GM12878 (cell line): Measurements from ENCODE around the gene DHX57.

Experiments used
- ATF7 ChIP-seq: fragments of 450-650 bp; IDR thresholded peaks from 2 replicates; pipeline ENCODE4 v1.6.1; 2016; ENCODE audit warnings: low read depth, mild to moderate bottlenecking
- CTCF ChIP-seq, 3 experiments: IDR thresholded peaks in 2 of 3; conservative IDR thresholded peaks in 1 of 3; 2 replicates each; pipeline ENCODE4 v1.5.1; 2011; ENCODE audit warnings: low read depth in 3 of 3, low read length in 3 of 3, mild to moderate bottlenecking in 3 of 3, control low read depth in 2 of 3, moderate library complexity in 2 of 3, inconsistent platforms in 1 of 3, mixed read lengths in 1 of 3; ENCODE audit not compliant: control insufficient read depth in 2 of 3, insufficient read depth in 1 of 3; ENCODE audit errors: extremely low read depth in 1 of 3
- ETV6 ChIP-seq, 2 experiments: fragments of 450-650 bp in 1 of 2; IDR thresholded peaks in 1 of 2; conservative IDR thresholded peaks in 1 of 2; 2 replicates each; pipeline ENCODE4 v1.6.1; 2014; ENCODE audit warnings: antibody characterized with exemption in 1 of 2, borderline replicate concordance in 1 of 2, low read depth in 1 of 2, mild to moderate bottlenecking in 1 of 2, moderate library complexity in 1 of 2
- FOXM1 ChIP-seq: IDR thresholded peaks from 2 replicates; pipeline ENCODE4 v1.6.1; 2012; ENCODE audit warnings: low read depth, mild to moderate bottlenecking, inconsistent platforms, low read length, moderate library complexity
- MYC ChIP-seq: IDR thresholded peaks from 2 replicates; pipeline ENCODE4 v1.6.1; 2011; ENCODE audit warnings: mild to moderate bottlenecking, low read length, moderate library complexity, inconsistent platforms; ENCODE audit not compliant: insufficient read depth, insufficient replicate concordance, insufficient read length, severe bottlenecking
- POLR2A ChIP-seq: IDR thresholded peaks from 2 replicates; pipeline ENCODE4 v1.6.1; 2011; ENCODE audit warnings: low read depth, mild to moderate bottlenecking, low read length
- POLR2AphosphoS5 ChIP-seq: IDR thresholded peaks from 2 replicates; pipeline ENCODE4 v1.6.1; 2011; ENCODE audit warnings: mild to moderate bottlenecking, low read length, inconsistent platforms
- RCOR1 ChIP-seq: conservative IDR thresholded peaks from 2 replicates; pipeline ENCODE4 v1.6.1; 2012; ENCODE audit warnings: low read depth, low read length, improper control_type of control experiment
- SMC3 ChIP-seq: IDR thresholded peaks from 2 replicates; pipeline ENCODE4 v1.6.1; 2011; ENCODE audit warnings: low read length, improper control_type of control experiment, borderline replicate concordance
- SP1 ChIP-seq: IDR thresholded peaks from one replicate; pipeline ENCODE4 v1.6.1; 2011; ENCODE audit warnings: low read depth, low read length
- SUZ12 ChIP-seq: fragments of 200-600 bp; sonication (generic); IDR thresholded peaks from one replicate; pipeline ENCODE4 v1.6.1; 2018; ENCODE audit warnings: antibody characterized with exemption, mild to moderate bottlenecking; ENCODE audit not compliant: unreplicated experiment
- USF2 ChIP-seq: IDR thresholded peaks from 2 replicates; pipeline ENCODE4 v1.6.1; 2011; ENCODE audit warnings: low read depth, low read length, improper control_type of control experiment, borderline replicate concordance
- ZNF274 ChIP-seq: IDR thresholded peaks from one replicate; pipeline ENCODE4 v1.8.0; 2011; ENCODE audit not compliant: insufficient read length, insufficient read depth
- TF ChIP-seq, protein P1 (sequence below): IDR thresholded peaks from 2 replicates; pipeline ENCODE4 v1.6.1; 2012; ENCODE audit warnings: low read depth, low read length, improper control_type of control experiment

DNA sequence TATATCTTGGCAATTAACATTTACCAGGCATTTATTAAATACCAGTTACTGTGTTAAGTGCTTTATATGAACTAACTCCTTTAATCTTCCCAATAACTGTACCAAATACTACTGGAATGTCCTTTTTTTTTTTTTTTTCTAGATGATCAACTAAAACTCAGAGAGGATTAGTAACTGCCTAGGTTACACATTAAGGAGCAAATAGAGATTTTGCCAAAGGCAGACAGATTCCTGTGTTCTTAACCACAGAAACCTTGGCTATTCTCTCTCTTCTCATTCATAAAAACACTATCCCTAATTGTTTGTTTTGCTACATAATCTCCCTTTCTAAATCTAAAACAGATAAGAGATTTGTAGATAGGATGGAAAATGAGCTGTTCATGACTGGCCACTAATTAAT is 13.3 kb downstream of the DHX57 start:
- no peak for TF ChIP-seq ATF7
- TF ChIP-seq ETV6 (conservative IDR thresholded peaks at IDR 0.05 in 1 of 2, IDR thresholded peaks at IDR 0.05 in 1 of 2; ENCODE audit: borderline replicate concordance in 1 of 2, low read depth in 1 of 2): no peak
- no peak for TF ChIP-seq USF2
- TF ChIP-seq ZNF274: no peak
- no peak for TF ChIP-seq FOXM1
- TF ChIP-seq SP1: no peak
- TF ChIP-seq RCOR1: no peak
- TF ChIP-seq SMC3: no peak
- TF ChIP-seq, protein P1, sequence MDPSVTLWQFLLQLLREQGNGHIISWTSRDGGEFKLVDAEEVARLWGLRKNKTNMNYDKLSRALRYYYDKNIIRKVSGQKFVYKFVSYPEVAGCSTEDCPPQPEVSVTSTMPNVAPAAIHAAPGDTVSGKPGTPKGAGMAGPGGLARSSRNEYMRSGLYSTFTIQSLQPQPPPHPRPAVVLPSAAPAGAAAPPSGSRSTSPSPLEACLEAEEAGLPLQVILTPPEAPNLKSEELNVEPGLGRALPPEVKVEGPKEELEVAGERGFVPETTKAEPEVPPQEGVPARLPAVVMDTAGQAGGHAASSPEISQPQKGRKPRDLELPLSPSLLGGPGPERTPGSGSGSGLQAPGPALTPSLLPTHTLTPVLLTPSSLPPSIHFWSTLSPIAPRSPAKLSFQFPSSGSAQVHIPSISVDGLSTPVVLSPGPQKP: no peak
- TF ChIP-seq CTCF (IDR thresholded peaks at IDR 0.05 in 2 of 3, conservative IDR thresholded peaks at IDR 0.05 in 1 of 3; ENCODE audit: control insufficient read depth in 2 of 3, extremely low read depth in 1 of 3, insufficient read depth in 1 of 3, low read depth in 3 of 3, low read length in 3 of 3): no peak
- TF ChIP-seq POLR2AphosphoS5: no peak
- no peak for TF ChIP-seq POLR2A
- TF ChIP-seq MYC: no peak
- no peak for TF ChIP-seq SUZ12
